ENCODE measurements around the gene CPT1B.
"Not testable (repeated sequence)": the region's sequence is repeated elsewhere in the genome, so short reads cannot be mapped to it uniquely, and the experiment has no call there.

CPT1B gene

GRCh38 chr22:50610041-50610451 lies 31.8 kb upstream of the CPT1B start:
- TF ChIP-seq, protein P1, sequence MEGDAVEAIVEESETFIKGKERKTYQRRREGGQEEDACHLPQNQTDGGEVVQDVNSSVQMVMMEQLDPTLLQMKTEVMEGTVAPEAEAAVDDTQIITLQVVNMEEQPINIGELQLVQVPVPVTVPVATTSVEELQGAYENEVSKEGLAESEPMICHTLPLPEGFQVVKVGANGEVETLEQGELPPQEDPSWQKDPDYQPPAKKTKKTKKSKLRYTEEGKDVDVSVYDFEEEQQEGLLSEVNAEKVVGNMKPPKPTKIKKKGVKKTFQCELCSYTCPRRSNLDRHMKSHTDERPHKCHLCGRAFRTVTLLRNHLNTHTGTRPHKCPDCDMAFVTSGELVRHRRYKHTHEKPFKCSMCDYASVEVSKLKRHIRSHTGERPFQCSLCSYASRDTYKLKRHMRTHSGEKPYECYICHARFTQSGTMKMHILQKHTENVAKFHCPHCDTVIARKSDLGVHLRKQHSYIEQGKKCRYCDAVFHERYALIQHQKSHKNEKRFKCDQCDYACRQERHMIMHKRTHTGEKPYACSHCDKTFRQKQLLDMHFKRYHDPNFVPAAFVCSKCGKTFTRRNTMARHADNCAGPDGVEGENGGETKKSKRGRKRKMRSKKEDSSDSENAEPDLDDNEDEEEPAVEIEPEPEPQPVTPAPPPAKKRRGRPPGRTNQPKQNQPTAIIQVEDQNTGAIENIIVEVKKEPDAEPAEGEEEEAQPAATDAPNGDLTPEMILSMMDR (IDR thresholded peaks at IDR 0.05; ENCODE audit: unreplicated experiment in 3 of 3) = no peak
- Mint-ChIP-seq H3K4me3 (no peak overlapping the region), H3K36me3 (ENCODE audit: low read depth) (no peaks in the 10 kb centered on the region), H3K4me1 (no peaks in the 10 kb centered on the region), H3K27ac (no peak overlapping the region), H3K9me3 (no peaks in the 10 kb centered on the region), H3K27me3 (ENCODE audit: low read depth) (peaks cover 41% of the 10 kb centered on the region)

- H3K9me3 Mint-ChIP-seq = no peaks in the 10 kb centered on the region
- no peaks in the 10 kb centered on the region for H3K36me3 Mint-ChIP-seq (ENCODE audit: low read depth)
- TF ChIP-seq, protein P1 (IDR thresholded peaks at IDR 0.05; ENCODE audit: unreplicated experiment in 3 of 3) = no peak
- H3K4me3 Mint-ChIP-seq = no peak overlapping the region
- H3K4me1 Mint-ChIP-seq = no peaks in the 10 kb centered on the region
- peaks cover 41% of the 10 kb centered on the region for H3K27me3 Mint-ChIP-seq (ENCODE audit: low read depth)
- no peak overlapping the region for H3K27ac Mint-ChIP-seq
Observed at GRCh38 chr22:50609599-50609998, 31.4 kb upstream of the CPT1B start.

- no peak overlapping the region for H3K27ac Mint-ChIP-seq
- no peaks in the 10 kb centered on the region for H3K4me1 Mint-ChIP-seq
- H3K36me3 Mint-ChIP-seq (ENCODE audit: low read depth) = no peaks in the 10 kb centered on the region
- peaks cover 36% of the 10 kb centered on the region for H3K27me3 Mint-ChIP-seq (ENCODE audit: low read depth)
- no peak overlapping the region for H3K4me3 Mint-ChIP-seq
- TF ChIP-seq, protein P1 (IDR thresholded peaks at IDR 0.05; ENCODE audit: unreplicated experiment in 3 of 3) = no peak
- H3K9me3 Mint-ChIP-seq = no peaks in the 10 kb centered on the region
Observed at GRCh38 chr22:50608996-50609395, 30.8 kb upstream of the CPT1B start.

- H3K4me3 Mint-ChIP-seq; H3K36me3 Mint-ChIP-seq (ENCODE audit: low read depth); H3K4me1 Mint-ChIP-seq; H3K9me3 Mint-ChIP-seq; H3K27ac Mint-ChIP-seq: not testable (repeated sequence)
- peaks cover 36% of the 10 kb centered on the region for H3K27me3 Mint-ChIP-seq (ENCODE audit: low read depth)
Observed at GRCh38 chr22:50608058-50608840, 30.0 kb upstream of the CPT1B start.

DNA sequence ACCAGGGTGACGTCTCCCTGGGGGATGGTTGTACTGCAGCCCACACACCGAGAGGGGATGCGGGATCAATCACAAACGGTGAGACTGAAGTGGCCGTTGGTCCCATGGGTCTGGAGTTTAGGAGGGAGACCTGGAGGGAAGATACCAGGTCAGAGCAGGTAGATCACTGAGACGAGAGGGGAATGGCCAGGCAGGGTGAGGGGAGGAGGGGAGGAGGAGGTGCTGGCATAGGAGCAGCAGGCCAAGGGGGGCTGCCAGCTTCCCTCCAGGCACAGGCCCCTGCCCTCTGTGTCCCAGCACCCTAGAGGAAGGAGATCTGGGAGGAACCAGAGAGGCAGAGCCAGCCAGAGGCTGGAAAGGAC lies 29.4 kb upstream of the CPT1B start:
- Mint-ChIP-seq H3K4me1 (peaks cover 2% of the 10 kb centered on the region), H3K27me3 (ENCODE audit: low read depth) (peaks cover 37% of the 10 kb centered on the region), H3K4me3 (no peak overlapping the region)

GRCh38 chr22:50606946-50607658 lies 28.9 kb upstream of the CPT1B start:
- H3K4me3 Mint-ChIP-seq = no peak overlapping the region

More for the DNA sequence above, 29.4 kb upstream of the CPT1B start:
- no peaks in the 10 kb centered on the region for H3K36me3 Mint-ChIP-seq (ENCODE audit: low read depth)
- TF ChIP-seq, protein P1 (IDR thresholded peaks at IDR 0.05; ENCODE audit: unreplicated experiment in 3 of 3) = no peak
- no peaks in the 10 kb centered on the region for H3K9me3 Mint-ChIP-seq
- H3K27ac Mint-ChIP-seq = no peak overlapping the region

More at GRCh38 chr22:50606946-50607658, 28.9 kb upstream of the CPT1B start:
- Mint-ChIP-seq H3K27ac (no peak overlapping the region), H3K9me3 (no peaks in the 10 kb centered on the region), H3K27me3 (ENCODE audit: low read depth) (peaks cover 38% of the 10 kb centered on the region), H3K4me1 (peaks cover 8% of the 10 kb centered on the region), H3K36me3 (ENCODE audit: low read depth) (no peaks in the 10 kb centered on the region)
- TF ChIP-seq, protein P1 (IDR thresholded peaks at IDR 0.05; ENCODE audit: unreplicated experiment in 3 of 3) = no peak
